GM18519 (cell line): ENCODE data around the gene PPM1F.

Experiments
- ATAC-seq: cut with Tn5 transposase; IDR thresholded peaks from one replicate; pipeline ENCODE4 v1.9.1; 2021; ENCODE audit warnings: mild to moderate bottlenecking, moderate library complexity; ENCODE audit not compliant: unreplicated experiment, low FRiP score

The PPM1F gene, protein sequence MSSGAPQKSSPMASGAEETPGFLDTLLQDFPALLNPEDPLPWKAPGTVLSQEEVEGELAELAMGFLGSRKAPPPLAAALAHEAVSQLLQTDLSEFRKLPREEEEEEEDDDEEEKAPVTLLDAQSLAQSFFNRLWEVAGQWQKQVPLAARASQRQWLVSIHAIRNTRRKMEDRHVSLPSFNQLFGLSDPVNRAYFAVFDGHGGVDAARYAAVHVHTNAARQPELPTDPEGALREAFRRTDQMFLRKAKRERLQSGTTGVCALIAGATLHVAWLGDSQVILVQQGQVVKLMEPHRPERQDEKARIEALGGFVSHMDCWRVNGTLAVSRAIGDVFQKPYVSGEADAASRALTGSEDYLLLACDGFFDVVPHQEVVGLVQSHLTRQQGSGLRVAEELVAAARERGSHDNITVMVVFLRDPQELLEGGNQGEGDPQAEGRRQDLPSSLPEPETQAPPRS

DNA sequence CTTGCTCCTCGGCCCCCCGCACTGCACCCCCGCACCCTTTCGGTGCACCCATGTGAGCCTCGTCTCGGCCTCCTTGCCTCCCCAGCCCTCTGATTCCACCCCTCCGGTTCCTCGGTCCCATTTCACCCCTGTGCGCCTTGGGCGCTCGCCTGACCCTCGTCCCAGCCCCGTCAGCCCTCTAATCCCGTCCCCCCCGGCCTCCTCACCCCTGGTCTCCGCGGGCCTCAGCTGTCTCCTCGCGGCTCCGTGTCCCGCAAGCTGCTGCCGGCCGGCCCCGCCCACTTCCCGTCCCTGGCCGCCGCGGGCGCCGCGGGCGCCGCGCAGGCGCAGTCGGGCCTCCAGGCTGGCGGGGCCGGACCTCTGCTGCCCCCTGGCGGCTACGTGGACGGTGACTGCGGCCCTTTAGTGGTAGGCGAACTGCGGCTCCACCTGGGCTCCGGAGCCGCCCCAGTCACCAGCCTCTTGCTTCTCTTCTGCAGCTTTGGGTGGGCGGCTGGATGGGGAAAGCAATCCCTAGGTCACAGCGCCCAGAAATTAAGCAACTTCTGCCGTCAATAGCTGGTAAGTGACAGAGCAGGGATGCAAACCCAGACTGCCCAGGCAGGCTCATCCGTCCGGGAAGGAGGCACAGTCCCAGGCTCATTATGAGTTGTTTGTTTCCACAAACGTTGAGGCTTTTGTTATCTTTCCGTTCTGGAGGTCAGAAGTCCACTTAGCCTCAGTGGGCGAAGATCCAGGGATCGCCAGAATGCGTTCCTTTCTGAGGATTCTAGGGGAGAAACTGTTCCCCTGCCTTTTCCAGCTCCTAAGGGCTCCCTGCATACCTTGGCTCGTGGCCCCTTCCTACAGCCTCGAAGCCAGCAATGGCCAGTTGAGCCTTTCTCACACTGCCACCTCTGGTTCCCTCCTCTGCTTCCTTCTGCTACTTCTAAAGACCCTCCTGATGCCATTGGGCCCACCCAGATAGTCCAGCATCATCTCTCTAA lies at the start of gene PPM1F:
Gene PPM1F (minus strand): TSS at position 263 of the 986 bp plus-strand sequence. CDS start 6,800 bp downstream, outside the sequence.
- ATAC-seq = peak; percentile 57

GRCh38 chr22:22001664-22002525 lies 49.2 kb upstream of the PPM1F start:
- no peak for ATAC-seq

DNA sequence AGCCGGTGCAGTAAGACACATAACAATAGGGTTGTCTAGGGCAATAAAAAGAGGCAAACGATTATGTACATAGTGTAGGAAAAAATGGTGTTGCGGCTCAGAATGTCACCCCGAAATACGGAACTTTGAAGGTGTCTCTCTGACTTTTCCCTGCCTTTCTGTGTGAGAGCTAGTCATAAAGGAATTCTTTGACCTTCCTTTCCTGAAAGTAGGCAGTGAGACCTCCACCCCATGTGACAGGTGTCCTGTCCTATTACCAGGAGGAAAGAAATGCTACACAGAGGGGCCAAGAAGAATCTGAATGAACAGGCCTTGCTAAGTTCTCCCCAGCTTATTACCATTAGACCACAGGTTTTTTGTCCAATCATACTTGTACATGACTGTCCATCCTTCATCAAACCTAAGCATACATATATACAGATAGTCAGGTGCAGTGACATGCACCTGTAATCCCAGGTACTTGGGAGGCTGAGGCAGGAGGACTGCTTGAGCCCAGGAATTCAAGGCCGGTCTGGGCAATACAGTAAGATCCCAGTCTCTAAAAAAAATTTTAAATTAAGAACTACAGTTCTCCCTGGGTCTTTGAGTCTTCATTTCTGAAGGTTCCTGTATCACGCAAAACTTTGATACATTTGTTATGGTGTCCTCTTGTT lies 46.1 kb upstream of the PPM1F start:
- no peak for ATAC-seq

- no peak for ATAC-seq
Measured at GRCh38 chr22:21996175-21996720, 43.6 kb upstream of the PPM1F start.

DNA sequence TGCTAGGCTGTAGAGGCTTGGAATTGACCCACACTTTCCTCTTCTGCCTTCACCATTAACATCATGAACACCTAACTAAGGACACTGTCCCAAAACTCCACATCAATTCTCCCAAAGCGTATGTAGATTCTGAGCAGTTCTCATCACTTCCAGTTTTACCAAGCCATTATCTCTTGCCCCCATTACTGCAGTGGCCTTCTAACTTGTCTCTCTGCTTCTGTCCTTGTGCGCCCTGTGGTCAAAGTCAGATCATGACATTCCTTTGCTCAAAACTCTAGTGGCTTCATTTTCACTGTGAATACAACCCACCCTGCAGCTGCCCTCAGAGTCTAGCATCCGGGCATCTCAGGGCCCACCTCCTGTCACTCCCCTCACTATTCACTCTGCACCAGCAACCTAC lies 43.0 kb upstream of the PPM1F start:
- ATAC-seq = no peak

DNA sequence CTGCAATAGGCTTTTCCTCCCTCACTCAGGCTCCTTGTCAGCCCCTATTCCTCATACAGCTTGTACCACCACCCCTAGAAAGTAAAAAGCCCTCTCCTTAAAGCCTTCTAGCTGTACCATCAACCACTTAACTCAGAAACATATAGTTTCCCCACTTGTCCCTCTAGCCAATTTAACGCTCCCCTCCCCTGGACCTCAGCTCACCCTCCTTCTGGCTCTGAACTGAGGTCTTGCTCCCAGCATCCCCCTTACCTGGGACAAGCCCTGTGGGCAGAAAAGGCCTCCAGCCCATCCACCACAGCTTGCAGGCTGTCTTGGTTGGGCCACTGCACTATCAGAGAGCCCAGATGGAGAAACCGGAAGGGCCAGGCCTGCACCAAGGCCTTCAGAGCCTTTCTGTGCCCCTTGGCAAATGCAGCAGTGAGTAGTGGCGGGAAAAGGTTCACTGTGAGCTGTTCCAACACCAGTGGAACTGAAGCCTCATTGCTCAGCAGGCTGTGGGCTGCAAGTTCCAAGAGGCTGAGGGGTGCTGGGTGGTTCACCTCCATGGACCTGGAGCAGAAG lies 42.3 kb upstream of the PPM1F start:
- ATAC-seq = no peak

- ATAC-seq = no peak
Measured at GRCh38 chr22:21992593-21993237, 40.1 kb upstream of the PPM1F start.

DNA sequence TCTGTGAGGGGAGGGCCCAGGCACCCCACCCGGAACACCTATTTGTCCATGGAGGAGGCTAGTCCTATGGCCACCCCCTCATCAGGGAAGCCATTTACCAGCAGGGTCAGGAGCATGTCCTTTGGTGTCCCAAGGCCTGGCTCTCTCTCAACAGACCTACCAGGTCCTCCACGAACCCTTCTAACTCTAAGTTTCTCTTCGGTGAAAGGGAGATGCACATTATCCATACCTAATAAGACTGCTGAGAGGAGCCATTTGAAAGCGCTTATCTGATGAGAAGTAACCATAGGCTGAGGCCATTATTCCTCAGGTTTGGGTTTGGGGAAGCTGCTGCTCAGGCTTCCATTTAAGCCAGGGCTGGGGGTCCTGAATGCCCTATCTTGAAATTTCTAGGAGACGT lies 39.1 kb upstream of the PPM1F start:
- ATAC-seq = no peak

GRCh38 chr22:21991304-21991596 lies 38.6 kb upstream of the PPM1F start:
- ATAC-seq = no peak

DNA sequence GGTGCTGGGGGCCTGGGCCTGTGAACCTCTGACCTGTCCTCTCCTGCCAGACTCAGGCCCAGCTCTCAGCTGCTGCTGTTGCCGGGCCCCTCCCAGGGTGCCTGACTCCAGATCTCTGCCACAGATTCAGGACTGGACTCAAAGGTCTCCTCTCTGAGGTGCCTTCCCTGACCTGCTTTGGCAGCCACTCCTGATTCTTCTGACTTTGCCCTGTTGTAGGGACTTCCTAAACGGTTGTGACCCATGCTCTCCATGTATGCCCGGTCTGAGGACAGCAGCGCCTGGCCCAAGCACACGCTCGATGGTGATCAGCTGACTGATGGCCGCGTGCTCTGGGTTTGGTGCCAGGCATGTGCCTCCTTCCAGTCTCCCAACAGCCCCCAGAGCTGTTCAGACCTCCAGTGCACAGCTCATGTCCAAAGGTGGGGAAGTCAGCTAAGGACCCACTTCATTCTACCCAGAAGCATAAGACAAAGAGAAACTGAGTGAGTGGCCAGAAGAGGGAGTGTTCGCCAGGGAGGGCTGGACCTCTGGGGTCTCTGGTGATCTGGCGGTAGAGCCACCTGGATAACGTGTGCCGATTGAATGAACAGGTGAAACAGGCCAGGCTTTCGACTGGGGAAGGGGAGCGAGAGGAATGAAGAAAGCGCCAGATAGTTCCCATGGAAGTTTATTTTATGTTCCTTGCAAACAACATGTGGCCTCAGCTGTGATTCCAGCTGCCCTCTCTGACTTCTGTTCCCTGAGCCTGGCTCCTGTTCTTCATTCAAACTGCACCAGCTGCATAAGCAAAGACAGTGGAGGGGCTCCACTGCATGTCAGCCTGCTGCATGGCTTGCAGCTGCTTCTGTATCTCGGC lies 38.0 kb upstream of the PPM1F start:
- ATAC-seq = no peak

GRCh38 chr22:21989049-21989448 lies 36.4 kb upstream of the PPM1F start:
- no peak for ATAC-seq

GRCh38 chr22:21985214-21985613 lies 32.6 kb upstream of the PPM1F start:
- no peak for ATAC-seq

DNA sequence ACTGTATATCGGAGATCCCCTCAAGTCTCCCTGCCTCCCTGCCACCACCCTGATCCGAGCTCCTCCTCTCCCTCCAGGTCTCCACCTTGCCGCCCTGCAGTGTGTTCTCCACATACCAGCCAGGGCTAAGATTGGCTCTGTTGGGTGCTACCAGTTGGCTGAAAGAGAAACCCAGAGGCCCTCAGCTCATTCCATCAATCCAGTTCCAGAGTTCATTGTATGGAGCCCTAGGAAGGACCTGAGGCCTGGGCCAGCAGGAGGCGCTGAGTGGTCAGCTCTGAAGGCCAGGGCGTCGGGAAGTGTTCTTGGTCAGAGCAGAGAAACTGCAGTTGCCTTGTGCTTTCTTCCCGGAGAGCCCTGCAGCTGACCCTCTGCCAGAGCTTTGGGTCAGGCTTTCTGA lies 32.1 kb upstream of the PPM1F start:
- ATAC-seq = no peak

GRCh38 chr22:21982338-21982965 lies 29.8 kb upstream of the PPM1F start, which contains the start of gene TOP3B:
TOP3B (minus strand) TSS chr22:21982787; CDS start chr22:21975709, 7,078 bp downstream.
- no peak for ATAC-seq

- ATAC-seq = no peak
Measured at GRCh38 chr22:21981874-21982273, 29.2 kb upstream of the PPM1F start.

- ATAC-seq = no peak
Measured at GRCh38 chr22:21980547-21980946, 27.9 kb upstream of the PPM1F start.

GRCh38 chr22:21978564-21979386 lies 26.1 kb upstream of the PPM1F start:
- ATAC-seq = no peak
